LNCaP clone FGC (cell line): Measurements from ENCODE around the gene VPS26C.

Experiments used
- DNase-seq: peaks from one replicate; pipeline ENCODE4 v3.0.0-alpha.2; 2011; ENCODE audit warnings: low read depth
- H3K4me3 ChIP-seq: 2 replicates; pipeline ENCODE4 v1.5.1; 2011; ENCODE audit warnings: mild to moderate bottlenecking, low read depth, low read length, control low read depth
- CTCF ChIP-seq: IDR thresholded peaks from 2 replicates; pipeline ENCODE4 v1.5.1; 2012; ENCODE audit warnings: mild to moderate bottlenecking; ENCODE audit not compliant: control insufficient read depth, insufficient read depth; ENCODE audit errors: extremely low read depth

The VPS26C gene

DNA sequence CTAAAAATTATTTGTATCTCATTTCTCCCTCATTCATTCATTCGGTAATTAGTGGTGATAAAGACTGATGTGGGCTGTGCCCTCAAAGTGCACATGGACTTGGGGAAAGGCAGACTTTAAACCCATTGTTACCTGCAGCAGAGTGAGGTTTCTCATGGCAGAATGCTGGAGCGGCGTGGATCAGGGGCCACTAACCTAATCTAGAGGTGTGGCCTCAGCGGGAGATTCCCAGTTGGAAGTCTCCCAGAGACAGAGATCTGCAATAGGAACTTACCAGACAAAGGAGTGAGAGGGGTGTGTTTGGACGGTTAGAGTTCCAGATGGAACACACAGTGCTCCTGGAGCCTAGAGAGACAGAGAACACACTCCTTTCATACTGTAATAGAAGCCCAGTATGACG, 73.5 kb downstream of the VPS26C start:
- no peak overlapping the region for H3K4me3 ChIP-seq
- no peak for TF ChIP-seq CTCF
- no peak for DNase-seq

DNA sequence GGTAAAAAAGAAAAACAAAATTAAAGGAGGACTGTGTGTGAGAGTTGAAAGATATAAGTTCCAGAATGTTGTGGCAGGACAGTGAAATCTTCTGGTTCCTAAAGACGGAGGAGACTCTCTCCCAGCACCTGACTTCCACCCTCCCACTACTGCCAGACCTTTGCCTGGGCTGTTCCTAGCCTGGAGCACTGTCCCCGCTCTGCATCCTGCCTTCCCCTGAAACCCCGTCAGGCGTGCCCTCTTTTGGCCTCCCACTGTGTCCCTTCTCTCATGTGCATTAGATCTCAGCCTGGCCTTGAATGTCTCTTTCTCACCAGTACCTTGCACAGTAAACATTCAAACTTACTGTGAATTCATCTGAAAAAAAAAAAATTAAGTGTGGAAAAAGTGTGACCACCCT, 74.1 kb downstream of the VPS26C start:
- H3K4me3 ChIP-seq = no peak overlapping the region
- DNase-seq = no peak
- TF ChIP-seq CTCF = no peak

DNA sequence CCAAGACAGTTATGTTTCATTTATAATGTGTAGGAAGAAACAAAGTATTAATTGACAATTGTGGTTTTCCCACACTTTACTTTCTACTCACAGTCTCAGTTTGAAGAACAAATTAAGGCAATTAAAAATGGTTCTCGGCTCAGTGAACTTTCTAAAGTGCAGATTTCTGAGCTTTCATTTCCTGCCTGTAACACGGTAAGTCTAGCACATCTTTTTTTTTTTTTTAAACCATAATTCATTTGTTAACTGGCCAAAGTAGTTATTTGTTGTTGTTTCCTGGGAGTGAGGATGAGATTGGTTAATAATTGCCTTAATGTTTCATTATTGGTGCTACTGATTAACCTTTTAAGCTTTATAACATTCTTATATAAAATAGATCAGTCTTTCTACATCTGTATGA, 75.1 kb downstream of the VPS26C start:
- no peak for TF ChIP-seq CTCF
- DNase-seq = no peak
- no peak overlapping the region for H3K4me3 ChIP-seq

DNA sequence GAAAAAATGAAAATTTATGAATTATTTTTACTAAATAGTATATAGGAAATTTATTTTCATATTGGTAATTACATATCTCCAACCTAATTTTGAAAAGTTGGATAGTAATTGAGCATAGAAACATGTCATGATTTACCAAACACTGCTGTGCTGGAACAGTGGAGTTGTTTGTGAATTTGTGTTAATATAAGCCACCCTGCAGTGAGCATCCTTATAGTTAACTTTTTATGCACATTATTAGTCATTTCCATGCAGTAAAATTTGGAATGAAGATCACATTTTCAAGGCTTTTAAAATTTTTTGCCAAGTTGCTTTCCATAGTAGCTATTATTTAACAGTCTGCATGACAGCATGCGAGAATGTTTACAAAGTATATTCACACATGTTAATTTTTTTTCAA, 78.3 kb downstream of the VPS26C start:
- DNase-seq = no peak
- no peak overlapping the region for H3K4me3 ChIP-seq
- no peak for TF ChIP-seq CTCF

DNA sequence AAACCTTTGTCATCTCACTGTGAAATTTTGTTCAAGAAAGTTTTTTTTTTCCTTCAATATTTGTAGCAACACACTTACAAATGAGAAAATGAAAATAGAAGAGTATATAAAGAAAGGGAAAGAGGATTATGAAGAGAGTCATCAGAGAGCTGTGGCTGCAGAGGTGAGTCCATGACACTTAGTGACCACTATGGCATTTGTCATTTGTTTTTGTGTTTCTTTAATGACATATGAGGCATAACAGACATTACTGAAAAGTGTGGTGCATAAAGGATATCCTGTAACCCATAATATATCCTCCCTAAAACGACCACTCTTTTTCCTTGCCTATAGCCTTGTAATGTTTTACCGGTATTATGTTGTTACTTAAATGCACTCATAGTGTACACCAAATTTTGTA, 80.2 kb downstream of the VPS26C start:
- no peak for DNase-seq
- no peak for TF ChIP-seq CTCF
- no peak overlapping the region for H3K4me3 ChIP-seq

DNA sequence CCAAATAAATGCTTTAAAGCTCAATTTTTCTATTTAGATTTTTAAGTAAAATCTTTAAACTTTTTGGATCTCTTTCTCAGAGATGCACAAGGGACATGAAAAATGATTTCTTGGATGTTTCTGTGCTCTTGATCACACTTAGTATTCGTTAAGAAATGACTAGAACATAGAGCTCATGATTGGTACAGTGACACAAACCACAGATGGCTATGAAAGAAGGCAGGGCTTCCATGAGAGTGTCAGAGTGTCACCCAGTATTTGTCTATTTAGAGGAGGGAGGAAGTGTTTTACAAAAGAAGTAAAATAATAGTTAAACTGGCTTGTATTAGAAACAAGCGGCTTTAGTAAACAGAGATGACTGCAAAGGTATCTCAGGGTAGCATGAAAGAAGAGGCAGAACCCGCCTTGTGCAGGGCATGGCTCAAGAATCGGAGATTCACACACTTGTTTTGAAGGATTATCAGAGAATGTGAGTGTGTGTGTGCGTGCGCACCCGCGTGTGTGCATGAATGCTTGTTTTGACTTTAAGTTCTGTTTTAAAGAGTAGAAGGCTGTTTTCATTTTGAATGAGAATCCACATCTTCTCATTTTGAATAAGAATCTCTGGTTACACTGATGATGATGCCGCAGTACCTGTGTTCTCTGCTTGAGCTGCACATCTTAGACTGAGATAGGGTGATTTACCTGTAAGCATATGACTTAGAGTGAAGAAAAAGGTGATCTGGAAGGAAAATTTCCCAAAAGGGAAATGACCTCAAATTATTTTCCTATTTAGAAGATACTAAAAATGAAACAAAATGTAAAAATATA, 82.1 kb downstream of the VPS26C start:
- TF ChIP-seq CTCF = no peak
- no peak overlapping the region for H3K4me3 ChIP-seq
- no peak for DNase-seq

DNA sequence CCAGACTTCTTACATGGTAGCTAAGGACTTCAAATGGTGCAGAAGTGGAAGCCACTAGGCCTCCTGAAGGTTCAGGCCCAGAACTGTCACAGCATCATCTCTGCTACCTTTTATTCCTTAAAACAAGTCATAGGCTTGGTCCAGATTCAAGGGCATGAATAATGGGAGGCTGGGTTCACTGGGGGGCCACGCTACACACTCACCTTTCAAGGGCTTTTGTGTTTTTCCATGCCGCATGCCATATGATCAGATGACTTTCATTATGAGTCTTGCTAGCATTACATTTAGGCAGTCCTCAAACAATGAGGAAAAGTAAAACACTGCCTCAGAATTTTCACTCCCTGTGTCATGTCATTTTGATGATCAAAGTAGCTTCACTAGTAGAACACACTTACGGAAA, 83.4 kb downstream of the VPS26C start:
- DNase-seq = no peak
- no peak overlapping the region for H3K4me3 ChIP-seq
- no peak for TF ChIP-seq CTCF
